HUES48 (cell line): ENCODE results near the gene GLTP.

Experiments used
- H3K27ac ChIP-seq: one replicate; pipeline ENCODE4 v1.7.0; 2013; ENCODE audit warnings: low read depth, low read length, inconsistent platforms
- H3K27me3 ChIP-seq: 2 replicates; pipeline ENCODE4 v1.6.1; 2013; ENCODE audit warnings: mild to moderate bottlenecking, low read length; ENCODE audit not compliant: control insufficient read depth, insufficient read depth
- H3K36me3 ChIP-seq: 2 replicates; pipeline ENCODE4 v1.6.1; 2013; ENCODE audit warnings: low read length; ENCODE audit not compliant: control insufficient read depth, insufficient read depth
- H3K4me1 ChIP-seq: 2 replicates; pipeline ENCODE4 v1.6.1; 2013; ENCODE audit warnings: mild to moderate bottlenecking, low read length; ENCODE audit not compliant: control insufficient read depth, insufficient read depth
- H3K4me3 ChIP-seq: 2 replicates; pipeline ENCODE4 v1.5.1; 2013; ENCODE audit warnings: mild to moderate bottlenecking, low read depth, low read length
- H3K9ac ChIP-seq: 2 replicates; pipeline ENCODE4 v1.6.1; 2013; ENCODE audit warnings: mild to moderate bottlenecking, low read depth, low read length, moderate library complexity
- H3K9me3 ChIP-seq: 2 replicates; pipeline ENCODE4 v1.6.1; 2013; ENCODE audit warnings: low read length; ENCODE audit not compliant: control insufficient read depth, insufficient read depth

Gene GLTP

DNA sequence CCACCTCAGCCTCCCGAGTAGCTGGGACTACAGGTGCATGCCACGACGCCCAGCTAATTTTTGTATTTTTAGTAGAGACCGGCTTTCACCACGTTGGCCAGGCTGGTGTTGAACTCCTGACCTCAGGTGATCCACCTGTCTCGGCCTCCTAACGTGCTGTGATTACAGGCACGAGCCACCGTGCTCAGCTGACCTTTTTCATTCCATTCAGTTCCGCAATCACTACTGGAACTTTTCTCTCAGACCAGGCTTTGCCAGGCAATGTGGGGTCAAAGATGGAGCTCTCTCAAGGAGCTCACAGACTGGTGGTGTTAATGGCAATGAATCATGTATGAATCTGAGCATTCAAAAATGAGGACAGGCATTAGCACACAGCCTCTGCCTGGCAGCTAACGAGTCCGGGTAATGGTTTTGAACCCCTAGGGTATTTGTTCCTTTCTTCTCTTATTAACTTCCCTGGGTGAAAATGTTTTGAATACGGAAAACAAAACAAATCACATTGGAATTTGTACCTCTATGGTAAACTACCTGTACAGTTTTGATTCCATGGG lies 10.4 kb upstream of the GLTP start:
- no peaks in the 10 kb centered on the region for H3K9me3 ChIP-seq
- no peak overlapping the region for H3K4me3 ChIP-seq
- H3K4me1 ChIP-seq, result 0 out of 2 replicates have a peak, but pooled peaks cover 5% of the 10 kb centered on the region
- H3K36me3 ChIP-seq, result no peaks in the 10 kb centered on the region
- H3K27me3 ChIP-seq, result peaks cover 26% of the 10 kb centered on the region
- no peak overlapping the region for H3K9ac ChIP-seq
- H3K27ac ChIP-seq, result no peak overlapping the region

GRCh38 chr12:109888179-109889020 lies 8.1 kb upstream of the GLTP start:
- H3K9me3 ChIP-seq, result no peaks in the 10 kb centered on the region
- H3K9ac ChIP-seq, result no peak overlapping the region
- H3K27ac ChIP-seq, result no peak overlapping the region
- H3K36me3 ChIP-seq, result no peaks in the 10 kb centered on the region
- no peak overlapping the region for H3K4me3 ChIP-seq
- H3K4me1 ChIP-seq, result 0 out of 2 replicates have a peak, but pooled peaks cover 5% of the 10 kb centered on the region
- peaks cover 15% of the 10 kb centered on the region for H3K27me3 ChIP-seq

DNA sequence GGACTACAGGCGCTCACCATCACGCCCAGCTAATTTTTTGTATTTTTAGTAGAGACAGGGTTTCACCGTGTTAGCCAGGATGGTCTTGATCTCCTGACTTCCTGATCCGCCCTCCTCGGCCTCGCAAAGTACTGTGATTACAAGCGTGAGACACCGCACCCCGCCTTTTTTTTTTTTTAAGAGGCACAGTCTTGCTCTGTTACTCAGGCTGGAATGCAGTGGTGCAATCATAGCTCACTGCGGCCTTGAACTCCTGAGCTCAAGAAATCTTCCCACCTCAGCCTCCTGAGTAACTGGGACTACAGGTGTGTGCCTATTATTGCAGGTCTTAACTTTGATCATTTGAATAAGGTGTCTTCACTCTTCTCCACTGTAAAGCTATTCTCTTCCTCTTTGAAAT lies 5.3 kb upstream of the GLTP start:
- Histone ChIP-seq H3K9me3 (no peaks in the 10 kb centered on the region), H3K36me3 (no peaks in the 10 kb centered on the region), H3K27ac (no peak overlapping the region), H3K4me1 (peaks cover 18% of the 10 kb centered on the region), H3K9ac (no peak overlapping the region), H3K27me3 (peaks cover 5% of the 10 kb centered on the region; the same call in 1 of the 2 replicates), H3K4me3 (no peak overlapping the region)

- peaks cover 10% of the 10 kb centered on the region; the same call in 1 of the 2 replicates for H3K27me3 ChIP-seq
- H3K4me3 ChIP-seq, result no peak overlapping the region
- no peaks in the 10 kb centered on the region for H3K9me3 ChIP-seq
- H3K4me1 ChIP-seq, result peaks cover 26% of the 10 kb centered on the region
- no peak overlapping the region for H3K27ac ChIP-seq
- H3K36me3 ChIP-seq, result no peaks in the 10 kb centered on the region
- no peak overlapping the region for H3K9ac ChIP-seq
Measured at GRCh38 chr12:109883461-109883860, 3.1 kb upstream of the GLTP start.

DNA sequence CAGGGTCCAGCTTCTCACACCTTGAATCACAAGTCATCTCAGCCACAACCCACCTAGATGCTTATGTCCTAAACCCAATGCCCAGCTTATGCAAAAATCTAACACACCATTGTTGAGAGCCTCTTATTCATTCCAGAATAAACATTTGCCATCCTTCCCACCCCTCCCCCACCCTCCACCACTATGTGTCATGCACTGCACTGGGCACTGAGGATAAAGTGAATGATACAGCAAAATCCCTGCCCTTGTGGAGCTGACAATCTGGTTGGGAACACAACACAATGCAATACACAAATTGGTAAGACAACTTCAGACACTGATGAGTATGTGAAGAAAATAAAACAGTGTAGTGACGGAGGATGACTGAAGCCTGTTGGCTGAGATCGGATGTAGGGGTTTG lies 1.4 kb upstream of the GLTP start:
- Histone ChIP-seq H3K9me3 (no peaks in the 10 kb centered on the region), H3K27me3 (0 out of 2 replicates have a peak, but pooled peaks cover 5% of the 10 kb centered on the region), H3K9ac (no peak overlapping the region), H3K4me1 (peaks cover 38% of the 10 kb centered on the region), H3K4me3 (0 out of 2 replicates have a peak overlapping the region, but pooled peaks have one; percentile 75), H3K27ac (peak overlapping the region; percentile 87), H3K36me3 (no peaks in the 10 kb centered on the region)

GRCh38 chr12:109880938-109881337 lies 597 bp upstream of the GLTP start:
- peak overlapping the region; percentile 70 for H3K9ac ChIP-seq
- no peaks in the 10 kb centered on the region for H3K9me3 ChIP-seq
- peaks cover 38% of the 10 kb centered on the region for H3K4me1 ChIP-seq
- no peaks in the 10 kb centered on the region for H3K36me3 ChIP-seq
- peak overlapping the region; percentile 87 for H3K27ac ChIP-seq
- H3K4me3 ChIP-seq, result peak overlapping the region; percentile 75
- H3K27me3 ChIP-seq, result 0 out of 2 replicates have a peak, but pooled peaks cover 5% of the 10 kb centered on the region

- Histone ChIP-seq H3K9ac (no peak overlapping the region), H3K36me3 (no peaks in the 10 kb centered on the region), H3K27me3 (0 out of 2 replicates have a peak, but pooled peaks cover 5% of the 10 kb centered on the region), H3K27ac (no peak overlapping the region), H3K4me1 (peaks cover 38% of the 10 kb centered on the region), H3K4me3 (peak overlapping the region; percentile 66), H3K9me3 (no peaks in the 10 kb centered on the region)
Measured at GRCh38 chr12:109879351-109880042, 844 bp downstream of the GLTP start.

GRCh38 chr12:109878749-109879148 lies 1.6 kb downstream of the GLTP start:
- H3K27ac ChIP-seq, result no peak overlapping the region
- H3K4me3 ChIP-seq, result peak overlapping the region; percentile 66
- peaks cover 38% of the 10 kb centered on the region for H3K4me1 ChIP-seq
- H3K27me3 ChIP-seq, result 0 out of 2 replicates have a peak, but pooled peaks cover 5% of the 10 kb centered on the region
- H3K36me3 ChIP-seq, result no peaks in the 10 kb centered on the region
- no peaks in the 10 kb centered on the region for H3K9me3 ChIP-seq
- H3K9ac ChIP-seq, result no peak overlapping the region

DNA sequence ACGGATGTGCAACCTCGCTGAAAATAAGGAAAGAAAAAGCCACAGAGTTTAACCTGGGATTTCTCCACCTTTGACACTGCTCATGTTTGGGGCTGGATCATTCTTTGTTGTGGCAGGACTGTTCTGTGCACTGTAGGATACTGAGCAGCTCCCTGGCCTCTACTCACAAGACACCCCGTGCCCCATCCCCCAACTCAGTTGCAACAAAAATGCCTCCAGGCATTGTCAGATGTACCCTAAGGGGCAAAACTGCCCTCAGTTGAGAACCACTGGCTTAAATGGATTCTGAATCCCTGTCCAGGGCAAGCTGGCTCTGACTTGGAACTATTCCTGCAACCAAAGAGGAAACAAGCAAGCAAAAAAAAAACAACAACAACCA lies 2.1 kb downstream of the GLTP start:
- Histone ChIP-seq H3K27ac (no peak overlapping the region), H3K9me3 (no peaks in the 10 kb centered on the region), H3K9ac (no peak overlapping the region), H3K4me1 (peaks cover 38% of the 10 kb centered on the region), H3K36me3 (no peaks in the 10 kb centered on the region), H3K4me3 (no peak overlapping the region), H3K27me3 (0 out of 2 replicates have a peak, but pooled peaks cover 5% of the 10 kb centered on the region)

DNA sequence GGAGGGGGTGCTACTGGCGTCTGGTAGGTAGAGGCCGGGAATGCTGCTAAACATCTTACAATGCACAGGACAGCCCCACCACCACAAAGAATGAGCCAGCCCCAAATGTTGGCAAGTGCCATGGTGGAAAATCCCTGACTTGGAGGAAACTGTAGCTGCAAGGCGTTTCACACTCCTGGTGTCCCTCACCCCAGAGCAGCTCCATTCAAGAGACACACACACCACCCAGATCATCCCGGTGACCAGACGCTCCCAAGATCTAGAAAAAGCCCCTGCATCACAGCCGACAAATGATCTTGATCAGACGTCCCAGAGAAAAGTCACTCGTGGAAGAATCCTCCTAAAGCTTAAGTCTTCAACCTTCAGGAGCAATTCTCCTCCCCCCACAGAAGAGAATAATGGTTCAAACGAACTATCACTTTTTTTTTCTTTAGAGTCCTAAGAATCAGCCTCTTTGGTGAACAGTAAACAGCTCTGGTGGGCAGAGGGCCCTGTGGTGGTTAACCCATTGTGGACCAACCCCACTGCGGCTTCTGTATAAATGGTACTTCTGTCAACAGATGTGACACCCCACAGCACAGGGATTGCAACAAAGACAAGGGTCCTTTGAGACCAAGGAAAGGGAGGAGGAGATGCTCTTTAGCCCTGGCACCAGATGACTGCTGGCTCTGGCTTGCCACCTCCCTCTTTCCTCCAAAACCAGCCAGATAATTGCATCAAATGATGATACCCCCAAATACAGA lies 2.7 kb downstream of the GLTP start:
- Histone ChIP-seq H3K9ac (no peak overlapping the region), H3K4me3 (no peak overlapping the region)

More for the DNA sequence above, 2.7 kb downstream of the GLTP start:
- Histone ChIP-seq H3K27ac (no peak overlapping the region), H3K4me1 (peaks cover 38% of the 10 kb centered on the region), H3K9me3 (no peaks in the 10 kb centered on the region), H3K27me3 (0 out of 2 replicates have a peak, but pooled peaks cover 5% of the 10 kb centered on the region), H3K36me3 (no peaks in the 10 kb centered on the region)
